Coronary artery (tissue), 2 donors: ENCODE measurements around the gene PXT1.

Source experiments
- DNase-seq: peaks from one replicate; pipeline ENCODE4 v3.0.0-alpha.2; 2017; ENCODE audit warnings: low spot score
- H3K27ac ChIP-seq, 2 donors: fragments of 200-600 bp; sonication (generic); one replicate each; pipeline ENCODE4 v1.5.1; 2016 to 2019
- H3K4me3 ChIP-seq: fragments of 200-600 bp; sonication (generic); 2 replicates; pipeline ENCODE4 v1.5.1; 2016; ENCODE audit warnings: mild to moderate bottlenecking, moderate library complexity
- CTCF ChIP-seq: fragments of 200-600 bp; sonication (generic); IDR thresholded peaks from one replicate; pipeline ENCODE4 v1.5.1; 2019; ENCODE audit warnings: antibody characterized with exemption

The PXT1 gene

GRCh38 chr6:36353411-36353915 lies 89.2 kb downstream of the PXT1 start:
- no peak for TF ChIP-seq CTCF
- Histone ChIP-seq H3K27ac (peak overlapping the region in 1 of 2 donors; percentile 17), H3K4me3 (no peak overlapping the region)
- DNase-seq: no peak

- DNase-seq: no peak
- Histone ChIP-seq H3K27ac (peak overlapping the region in 1 of 2 donors; percentile 81), H3K4me3 (no peak overlapping the region)
- TF ChIP-seq CTCF: no peak
Observed at GRCh38 chr6:36352477-36353157, 90.0 kb downstream of the PXT1 start.

- no peak for TF ChIP-seq CTCF
- Histone ChIP-seq H3K4me3 (no peak overlapping the region), H3K27ac (peak overlapping the region; percentile 54 to 81)
- peak; percentile 82 for DNase-seq
Observed at GRCh38 chr6:36350681-36351571, 91.7 kb downstream of the PXT1 start.

GRCh38 chr6:36350082-36350481 lies 92.6 kb downstream of the PXT1 start:
- DNase-seq: no peak
- no peak overlapping the region for H3K4me3 ChIP-seq
- peak overlapping the region; percentile 54 to 81 for H3K27ac ChIP-seq
- TF ChIP-seq CTCF: no peak

GRCh38 chr6:36349240-36349639 lies 93.4 kb downstream of the PXT1 start:
- TF ChIP-seq CTCF: no peak
- DNase-seq: no peak
- no peak overlapping the region for H3K4me3 ChIP-seq
- peak overlapping the region in 1 of 2 donors; percentile 6 for H3K27ac ChIP-seq

GRCh38 chr6:36347621-36348020 lies 95.0 kb downstream of the PXT1 start:
- Histone ChIP-seq H3K27ac (no peak overlapping the region), H3K4me3 (no peak overlapping the region)
- no peak for DNase-seq
- no peak for TF ChIP-seq CTCF
